ENCODE measurements around the gene DNAI2.

Gene DNAI2

GRCh38 chr17:74274060-74274708 lies at the start of gene DNAI2:
DNAI2 (plus strand) TSS chr17:74274234; CDS start chr17:74281818, 7,584 bp downstream.
- DNase-seq: no peak

GRCh38 chr17:74224959-74225725 lies 48.9 kb upstream of the DNAI2 start:
- DNase-seq: no peak

GRCh38 chr17:74226252-74226651 lies 47.8 kb upstream of the DNAI2 start:
- no peak for DNase-seq

- DNase-seq: no peak
Measured at GRCh38 chr17:74227271-74228080, 46.6 kb upstream of the DNAI2 start.

- DNase-seq: no peak
Measured at GRCh38 chr17:74228306-74228978, 45.6 kb upstream of the DNAI2 start.

- no peak for DNase-seq
Measured at GRCh38 chr17:74230896-74231295, 43.1 kb upstream of the DNAI2 start.

- DNase-seq: no peak
Measured at GRCh38 chr17:74231928-74232907, 41.8 kb upstream of the DNAI2 start.

GRCh38 chr17:74233937-74234336 lies 40.1 kb upstream of the DNAI2 start:
- DNase-seq: no peak

GRCh38 chr17:74234486-74234885 lies 39.5 kb upstream of the DNAI2 start:
- DNase-seq: no peak

GRCh38 chr17:74235040-74235581 lies 38.9 kb upstream of the DNAI2 start:
- DNase-seq: no peak

GRCh38 chr17:74235911-74236371 lies 38.1 kb upstream of the DNAI2 start:
- DNase-seq: no peak

- no peak for DNase-seq
Measured at GRCh38 chr17:74237321-74237720, 36.7 kb upstream of the DNAI2 start.

GRCh38 chr17:74239172-74239571 lies 34.9 kb upstream of the DNAI2 start:
- no peak for DNase-seq

- no peak for DNase-seq
Measured at GRCh38 chr17:74240618-74241205, 33.3 kb upstream of the DNAI2 start.

GRCh38 chr17:74241431-74241830 lies 32.6 kb upstream of the DNAI2 start:
- no peak for DNase-seq

GRCh38 chr17:74241847-74242246 lies 32.2 kb upstream of the DNAI2 start:
- no peak for DNase-seq

- DNase-seq: no peak
Measured at GRCh38 chr17:74243013-74243755, 30.9 kb upstream of the DNAI2 start.

- DNase-seq: no peak
Measured at GRCh38 chr17:74244128-74244527, 29.9 kb upstream of the DNAI2 start.

- DNase-seq: no peak
Measured at GRCh38 chr17:74244548-74244947, 29.5 kb upstream of the DNAI2 start.

- DNase-seq: no peak
Measured at GRCh38 chr17:74245145-74245831, 28.7 kb upstream of the DNAI2 start.
